Activated CD8-positive, alpha-beta memory T cell treated with anti-CD3 and anti-CD28 coated beads, Interleukin-2, amount 50 U/mL, for 1 hour (primary cell): Measurements from ENCODE around the gene ISOC1.

Experiments
- DNase-seq: peaks from one replicate; pipeline ENCODE4 v3.0.0-alpha.2; 2020; ENCODE audit errors: extremely low read depth

ISOC1 gene

DNA sequence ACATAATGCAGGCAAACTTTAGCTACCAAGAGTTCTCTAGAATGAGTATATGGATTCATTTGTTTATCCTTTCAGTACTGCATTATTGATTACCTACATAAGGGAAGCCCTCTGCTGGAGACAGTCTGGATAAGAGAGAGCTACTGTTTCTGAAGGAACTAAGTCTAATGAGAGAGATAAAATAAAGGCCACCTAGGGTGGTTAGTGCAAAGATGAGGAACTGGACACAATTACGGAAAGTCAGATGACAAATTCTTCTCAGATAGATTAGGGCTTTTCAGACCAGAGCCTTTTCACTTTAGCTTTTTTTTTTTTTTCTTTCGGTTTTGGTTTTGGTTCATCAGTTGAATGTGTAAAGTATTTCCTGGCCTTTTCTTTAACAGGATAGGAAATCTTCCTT is 31.3 kb downstream of the ISOC1 start:
- DNase-seq = no peak

DNA sequence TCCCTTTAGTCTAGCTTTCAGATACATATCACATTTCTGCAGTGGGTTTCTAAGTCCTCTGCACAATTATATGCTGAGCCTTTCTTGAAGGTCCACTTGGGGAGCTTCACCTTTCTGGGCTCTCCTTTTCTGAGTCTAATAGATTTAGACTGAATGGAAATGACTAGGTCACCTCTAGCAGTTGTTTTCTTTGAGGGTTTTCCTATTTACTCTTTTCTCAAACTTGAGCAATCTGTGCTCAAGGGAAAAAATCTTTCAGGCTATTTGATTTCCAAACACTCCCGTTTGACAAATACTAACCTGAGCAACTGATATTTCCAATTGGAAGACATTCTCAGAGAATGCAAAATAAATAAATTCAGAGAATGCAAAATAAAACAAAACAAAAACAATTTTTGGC is 39.0 kb downstream of the ISOC1 start:
- no peak for DNase-seq

DNA sequence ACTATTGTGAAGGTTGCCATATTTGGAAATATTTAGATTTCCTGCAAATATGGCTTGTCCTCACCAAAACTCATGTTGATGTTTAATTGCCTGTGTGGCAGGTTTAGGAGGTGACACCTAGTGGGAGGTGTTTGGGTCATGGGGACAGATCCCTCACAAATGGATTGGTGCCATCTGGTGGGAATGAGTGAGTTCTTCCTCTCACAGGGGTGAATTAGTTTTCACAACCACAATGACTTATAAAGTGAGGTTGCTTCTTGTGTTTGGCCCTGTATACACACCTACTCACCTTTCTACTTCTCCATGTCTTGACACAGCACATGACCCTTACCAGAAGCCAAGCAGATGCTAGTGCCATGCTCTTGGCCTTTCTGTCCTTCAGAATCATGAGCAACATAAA is 41.1 kb downstream of the ISOC1 start:
- no peak for DNase-seq

DNA sequence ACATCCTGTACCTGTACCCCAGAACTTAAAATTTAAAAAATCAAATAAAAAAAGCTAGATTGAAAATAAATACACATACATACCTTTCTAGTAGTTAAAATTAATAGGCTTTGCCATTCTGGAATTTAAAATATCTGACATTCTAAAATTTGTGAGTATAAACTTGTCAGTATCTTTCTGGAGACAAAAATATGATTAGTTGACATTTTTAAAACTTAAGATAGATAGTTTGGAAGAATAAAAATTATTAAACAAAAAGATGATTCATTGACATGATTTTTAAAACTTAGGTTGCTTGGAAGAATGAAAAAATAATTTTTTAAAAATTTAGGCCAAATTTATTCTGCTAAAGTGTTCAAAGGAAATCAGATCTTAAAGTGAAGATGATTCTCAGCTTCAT is 43.1 kb downstream of the ISOC1 start:
- DNase-seq = no peak

DNA sequence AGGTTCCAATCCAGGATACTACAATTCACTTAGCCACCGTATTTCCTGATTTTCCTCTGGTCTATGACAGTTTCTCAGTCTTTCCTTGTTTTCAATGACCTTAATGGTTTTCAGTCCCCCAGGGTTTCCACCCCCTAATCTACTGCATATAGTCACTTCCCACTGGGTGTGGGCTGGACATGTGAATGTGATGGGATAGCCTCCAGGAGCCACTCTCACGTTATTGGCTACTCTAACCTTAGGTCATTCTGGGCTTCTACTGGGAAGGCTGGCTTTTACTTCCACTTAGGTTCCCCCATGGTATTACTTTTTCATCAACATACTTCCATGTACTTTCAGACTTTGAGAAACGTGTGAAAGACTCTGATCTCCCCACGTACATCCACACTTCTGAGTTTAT is 46.5 kb downstream of the ISOC1 start:
- DNase-seq = no peak

DNA sequence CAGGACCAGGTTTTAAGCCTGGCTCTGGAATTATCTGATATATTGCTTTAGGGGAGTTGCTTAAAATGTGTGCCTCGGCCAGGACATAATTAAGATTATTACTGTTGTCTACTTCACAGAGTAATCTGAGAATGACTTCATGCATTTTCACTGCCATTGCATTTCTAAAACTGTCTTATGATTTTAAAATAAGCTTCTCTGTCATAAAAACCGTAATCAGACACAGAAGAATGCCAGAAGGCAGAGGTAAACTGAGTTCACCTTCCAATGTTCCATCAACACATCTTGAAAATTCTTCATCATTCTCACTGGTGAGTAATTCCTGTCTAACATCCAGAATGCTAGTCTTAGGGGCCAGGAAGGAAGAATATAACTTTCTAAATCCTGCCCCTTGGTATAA is 47.1 kb downstream of the ISOC1 start:
- no peak for DNase-seq

DNA sequence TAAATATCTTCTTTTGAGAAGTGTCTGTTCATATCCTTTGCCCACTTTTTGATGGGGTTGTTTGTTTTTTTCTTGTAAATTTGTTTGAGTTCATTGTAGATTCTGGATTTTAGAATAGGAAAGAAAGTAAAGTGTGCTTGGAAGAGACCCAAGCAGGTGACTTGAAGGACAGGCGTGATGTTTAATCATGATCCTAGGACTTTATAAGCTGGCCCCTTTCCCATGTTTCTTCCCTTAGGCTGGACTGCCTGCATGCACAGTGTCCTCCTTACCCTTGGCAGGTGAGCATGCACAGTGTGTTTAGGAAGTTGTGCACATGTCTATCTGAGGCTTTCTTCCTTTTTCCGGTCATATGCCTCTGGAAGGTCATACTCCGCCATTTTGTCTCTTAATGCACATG is 61.3 kb downstream of the ISOC1 start:
- DNase-seq = no peak

DNA sequence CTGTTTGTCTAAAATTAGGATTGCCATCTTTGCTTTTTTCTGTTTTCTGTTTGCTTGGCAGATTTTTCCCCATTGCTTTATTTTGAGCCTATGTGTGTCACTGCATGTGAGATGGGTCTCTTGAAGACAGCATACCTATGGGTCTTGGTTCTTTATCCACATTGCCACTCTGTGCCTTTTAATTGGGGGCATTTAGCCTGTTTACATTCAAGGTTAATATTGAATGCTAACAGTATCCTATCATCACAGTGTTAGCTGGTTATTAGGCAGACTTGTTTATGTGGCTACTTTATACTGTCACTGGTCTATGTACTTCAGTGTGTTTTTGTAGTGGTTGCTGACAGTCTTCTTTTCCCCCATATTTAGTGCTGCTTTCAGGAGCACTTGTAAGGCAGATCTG is 67.3 kb downstream of the ISOC1 start:
- no peak for DNase-seq
